HepG2 (cell line): ENCODE measurements around the gene ACP1. TPM values are rescaled to one million over a fixed set of nuclear protein-coding genes. Genes with fewer than 3 reads are reported as not detected.
A peak's percentile ranks its signal among the peaks of the same experiment; 100 is the strongest.

ENCODE experiments used
- BHLHE40 ChIP-seq: IDR thresholded peaks from 2 replicates; pipeline ENCODE4 v1.6.1; 2011; ENCODE audit warnings: low read length, improper control_type of control experiment
- GFI1 ChIP-seq: sonication (generic); formaldehyde crosslinking; IDR thresholded peaks from 2 replicates; pipeline ENCODE4 v1.5.0; 2020; ENCODE audit warnings: missing genetic modification reagents, mild to moderate bottlenecking, borderline replicate concordance
- HOXD1 ChIP-seq: sonication (generic); formaldehyde crosslinking; IDR thresholded peaks from 2 replicates; pipeline ENCODE4 v1.5.0; 2020; ENCODE audit warnings: missing genetic modification reagents
- KDM5A ChIP-seq: fragments of 200-600 bp; sonication (generic); IDR thresholded peaks from 2 replicates; pipeline ENCODE4 v1.7.0; 2018; ENCODE audit warnings: antibody characterized with exemption, mild to moderate bottlenecking, low read length, borderline replicate concordance
- MTF2 ChIP-seq: sonication (generic); formaldehyde crosslinking; IDR thresholded peaks from 2 replicates; pipeline ENCODE4 v1.5.0; 2020; ENCODE audit warnings: missing genetic modification reagents, borderline replicate concordance
- MYPOP ChIP-seq: sonication (generic); formaldehyde crosslinking; IDR thresholded peaks from 2 replicates; pipeline ENCODE4 v1.8.1; 2023; ENCODE audit warnings: mild to moderate bottlenecking, moderate library complexity, missing genetic modification reagents
- NFRKB ChIP-seq: fragments of 450-650 bp; IDR thresholded peaks from 2 replicates; pipeline ENCODE4 v1.6.1; 2017
- NR2F2 ChIP-seq: IDR thresholded peaks from 2 replicates; pipeline ENCODE4 v1.6.1; 2012; ENCODE audit warnings: low read depth, inconsistent platforms, borderline replicate concordance
- PHF20 ChIP-seq: sonication (generic); formaldehyde crosslinking; IDR thresholded peaks from 2 replicates; pipeline ENCODE4 v1.5.0; 2020; ENCODE audit warnings: mild to moderate bottlenecking, missing genetic modification reagents
- RNF2 ChIP-seq: fragments of 450-650 bp; conservative IDR thresholded peaks from 2 replicates; pipeline ENCODE4 v1.6.1; 2016; ENCODE audit warnings: low read depth
- RXRB ChIP-seq: IDR thresholded peaks from 2 replicates; pipeline ENCODE4 v1.6.1; 2016; ENCODE audit warnings: borderline replicate concordance, missing genetic modification reagents, missing compliant biosample characterization
- SRSF4 ChIP-seq: fragments of 200-400 bp; formaldehyde crosslinking; IDR thresholded peaks from one replicate; pipeline ENCODE4 v1.6.1; 2018; ENCODE audit warnings: mild to moderate bottlenecking, low read depth, low read length, moderate library complexity; ENCODE audit not compliant: poor library complexity, severe bottlenecking
- ZNF543 ChIP-seq: sonication (generic); formaldehyde crosslinking; IDR thresholded peaks from 2 replicates; pipeline ENCODE4 v1.4.0; 2020; ENCODE audit warnings: mild to moderate bottlenecking, missing genetic modification reagents
- ZNF660 ChIP-seq: sonication (generic); formaldehyde crosslinking; IDR thresholded peaks from 2 replicates; pipeline ENCODE4 v1.5.1; 2020; ENCODE audit warnings: mild to moderate bottlenecking, low read depth, missing genetic modification reagents, borderline replicate concordance
- polyA plus RNA-seq, 8 experiments: library from polyadenylated mRNA; depleted of rRNA in 3 of 8; stranded (reverse) in 7 of 8; unstranded in 1 of 8; fragments of >200 nt; fragmentation: Illumina TruSeq in 4 of 8; extraction: Trizol in 4 of 8; gene quantifications; 2 replicates each; pipeline versions ENCODE4 v1.2.1 to v1.2.3, GENCODE V29; 2011 to 2016; ENCODE audit warnings: low read depth in 4 of 8, missing spikeins in 1 of 8, mixed read lengths in 1 of 8; ENCODE audit not compliant: insufficient read depth in 1 of 8
- total RNA-seq, 5 experiments: library from RNA; depleted of rRNA; stranded (reverse); fragments of >200 nt; fragmentation: Illumina TruSeq; extraction: Trizol; gene quantifications; 2 replicates each; pipeline ENCODE4 v1.2.3, GENCODE V29; 2016; ENCODE audit warnings: low read depth in 1 of 5
- TF ChIP-seq, protein P1 (sequence below): sonication (generic); formaldehyde crosslinking; IDR thresholded peaks from 2 replicates; pipeline ENCODE4 v1.4.0; 2020; ENCODE audit warnings: low read depth, mild to moderate bottlenecking, missing genetic modification reagents
- TF ChIP-seq, protein P2 (sequence below): sonication (generic); formaldehyde crosslinking; IDR thresholded peaks from 2 replicates; pipeline ENCODE4 v1.5.0; 2020; ENCODE audit warnings: missing genetic modification reagents
- TF ChIP-seq, protein P3 (sequence below): sonication (generic); formaldehyde crosslinking; IDR thresholded peaks from 2 replicates; pipeline ENCODE4 v1.5.0; 2020; ENCODE audit warnings: mild to moderate bottlenecking, missing genetic modification reagents, borderline replicate concordance
- TF ChIP-seq, protein P4 (sequence below): sonication (generic); formaldehyde crosslinking; IDR thresholded peaks from 2 replicates; pipeline ENCODE4 v1.8.0; 2022; ENCODE audit warnings: low read depth, missing genetic modification reagents
- TF ChIP-seq, protein P5 (sequence below): sonication (generic); formaldehyde crosslinking; IDR thresholded peaks from 2 replicates; pipeline ENCODE4 v1.9.0; 2021; ENCODE audit warnings: missing genetic modification reagents, borderline replicate concordance

ACP1 gene
- total and polyA plus RNA-seq, 2 of the 13 experiments (the other 11 are each of a cell fraction or from before 2014, with no cell fraction given): 246 to 348 TPM

DNA sequence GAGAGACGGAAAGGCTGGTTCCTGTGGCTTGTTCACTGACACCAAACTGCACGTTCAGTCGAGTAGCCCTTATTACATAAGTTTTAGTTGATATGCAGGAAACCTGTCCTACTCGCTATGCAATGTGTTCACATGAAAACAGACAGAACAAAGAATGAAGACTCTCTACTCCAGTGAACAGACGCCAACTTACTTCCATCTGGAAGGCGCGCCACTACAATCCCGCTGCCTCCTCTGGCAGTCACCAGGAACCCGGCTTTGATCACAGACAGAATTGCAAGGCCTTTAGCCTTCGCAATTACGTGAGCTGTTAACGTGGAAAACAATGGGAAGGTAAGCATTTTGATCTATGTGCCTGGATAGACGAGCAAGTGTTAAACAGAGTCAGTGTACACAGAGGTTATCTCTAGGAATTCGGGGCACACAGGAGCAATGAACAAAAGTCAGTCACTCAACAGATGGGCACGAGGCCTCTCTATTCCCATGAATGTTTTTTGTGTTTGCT, 15.2 kb upstream of the ACP1 start (continued):
- TF ChIP-seq SRSF4 (no peak), RNF2 (peak; percentile 52; the same call in 1 of the 2 replicates), NFRKB (no peak), MTF2 (CRISPR knock-in tag) (no peak), MYPOP (CRISPR knock-in tag) (peak; percentile 78; the same call in 1 of the 2 replicates), RXRB (peak; percentile 95), HOXD1 (CRISPR knock-in tag) (peak; percentile 90), PHF20 (CRISPR knock-in tag) (no peak), KDM5A (peak; percentile 37; the same call in 1 of the 2 replicates), BHLHE40 (peak; percentile 50), GFI1 (CRISPR knock-in tag) (peak; percentile 59; the same call in 1 of the 2 replicates), NR2F2 (peak; percentile 91), ZNF660 (CRISPR knock-in tag) (no peak), ZNF543 (CRISPR knock-in tag) (peak; percentile 84; the same call in 1 of the 2 replicates)
- TF ChIP-seq, protein P1, sequence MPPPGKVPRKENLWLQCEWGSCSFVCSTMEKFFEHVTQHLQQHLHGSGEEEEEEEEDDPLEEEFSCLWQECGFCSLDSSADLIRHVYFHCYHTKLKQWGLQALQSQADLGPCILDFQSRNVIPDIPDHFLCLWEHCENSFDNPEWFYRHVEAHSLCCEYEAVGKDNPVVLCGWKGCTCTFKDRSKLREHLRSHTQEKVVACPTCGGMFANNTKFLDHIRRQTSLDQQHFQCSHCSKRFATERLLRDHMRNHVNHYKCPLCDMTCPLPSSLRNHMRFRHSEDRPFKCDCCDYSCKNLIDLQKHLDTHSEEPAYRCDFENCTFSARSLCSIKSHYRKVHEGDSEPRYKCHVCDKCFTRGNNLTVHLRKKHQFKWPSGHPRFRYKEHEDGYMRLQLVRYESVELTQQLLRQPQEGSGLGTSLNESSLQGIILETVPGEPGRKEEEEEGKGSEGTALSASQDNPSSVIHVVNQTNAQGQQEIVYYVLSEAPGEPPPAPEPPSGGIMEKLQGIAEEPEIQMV (CRISPR knock-in tag): peak; percentile 77
- TF ChIP-seq, protein P2, sequence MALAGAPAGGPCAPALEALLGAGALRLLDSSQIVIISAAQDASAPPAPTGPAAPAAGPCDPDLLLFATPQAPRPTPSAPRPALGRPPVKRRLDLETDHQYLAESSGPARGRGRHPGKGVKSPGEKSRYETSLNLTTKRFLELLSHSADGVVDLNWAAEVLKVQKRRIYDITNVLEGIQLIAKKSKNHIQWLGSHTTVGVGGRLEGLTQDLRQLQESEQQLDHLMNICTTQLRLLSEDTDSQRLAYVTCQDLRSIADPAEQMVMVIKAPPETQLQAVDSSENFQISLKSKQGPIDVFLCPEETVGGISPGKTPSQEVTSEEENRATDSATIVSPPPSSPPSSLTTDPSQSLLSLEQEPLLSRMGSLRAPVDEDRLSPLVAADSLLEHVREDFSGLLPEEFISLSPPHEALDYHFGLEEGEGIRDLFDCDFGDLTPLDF: no peak
- TF ChIP-seq, protein P3, sequence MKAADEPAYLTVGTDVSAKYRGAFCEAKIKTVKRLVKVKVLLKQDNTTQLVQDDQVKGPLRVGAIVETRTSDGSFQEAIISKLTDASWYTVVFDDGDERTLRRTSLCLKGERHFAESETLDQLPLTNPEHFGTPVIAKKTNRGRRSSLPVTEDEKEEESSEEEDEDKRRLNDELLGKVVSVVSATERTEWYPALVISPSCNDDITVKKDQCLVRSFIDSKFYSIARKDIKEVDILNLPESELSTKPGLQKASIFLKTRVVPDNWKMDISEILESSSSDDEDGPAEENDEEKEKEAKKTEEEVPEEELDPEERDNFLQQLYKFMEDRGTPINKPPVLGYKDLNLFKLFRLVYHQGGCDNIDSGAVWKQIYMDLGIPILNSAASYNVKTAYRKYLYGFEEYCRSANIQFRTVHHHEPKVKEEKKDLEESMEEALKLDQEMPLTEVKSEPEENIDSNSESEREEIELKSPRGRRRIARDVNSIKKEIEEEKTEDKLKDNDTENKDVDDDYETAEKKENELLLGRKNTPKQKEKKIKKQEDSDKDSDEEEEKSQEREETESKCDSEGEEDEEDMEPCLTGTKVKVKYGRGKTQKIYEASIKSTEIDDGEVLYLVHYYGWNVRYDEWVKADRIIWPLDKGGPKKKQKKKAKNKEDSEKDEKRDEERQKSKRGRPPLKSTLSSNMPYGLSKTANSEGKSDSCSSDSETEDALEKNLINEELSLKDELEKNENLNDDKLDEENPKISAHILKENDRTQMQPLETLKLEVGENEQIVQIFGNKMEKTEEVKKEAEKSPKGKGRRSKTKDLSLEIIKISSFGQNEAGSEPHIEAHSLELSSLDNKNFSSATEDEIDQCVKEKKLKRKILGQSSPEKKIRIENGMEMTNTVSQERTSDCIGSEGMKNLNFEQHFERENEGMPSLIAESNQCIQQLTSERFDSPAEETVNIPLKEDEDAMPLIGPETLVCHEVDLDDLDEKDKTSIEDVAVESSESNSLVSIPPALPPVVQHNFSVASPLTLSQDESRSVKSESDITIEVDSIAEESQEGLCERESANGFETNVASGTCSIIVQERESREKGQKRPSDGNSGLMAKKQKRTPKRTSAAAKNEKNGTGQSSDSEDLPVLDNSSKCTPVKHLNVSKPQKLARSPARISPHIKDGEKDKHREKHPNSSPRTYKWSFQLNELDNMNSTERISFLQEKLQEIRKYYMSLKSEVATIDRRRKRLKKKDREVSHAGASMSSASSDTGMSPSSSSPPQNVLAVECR (CRISPR knock-in tag): peak; percentile 70; the same call in 1 of the 2 replicates
- TF ChIP-seq, protein P4, sequence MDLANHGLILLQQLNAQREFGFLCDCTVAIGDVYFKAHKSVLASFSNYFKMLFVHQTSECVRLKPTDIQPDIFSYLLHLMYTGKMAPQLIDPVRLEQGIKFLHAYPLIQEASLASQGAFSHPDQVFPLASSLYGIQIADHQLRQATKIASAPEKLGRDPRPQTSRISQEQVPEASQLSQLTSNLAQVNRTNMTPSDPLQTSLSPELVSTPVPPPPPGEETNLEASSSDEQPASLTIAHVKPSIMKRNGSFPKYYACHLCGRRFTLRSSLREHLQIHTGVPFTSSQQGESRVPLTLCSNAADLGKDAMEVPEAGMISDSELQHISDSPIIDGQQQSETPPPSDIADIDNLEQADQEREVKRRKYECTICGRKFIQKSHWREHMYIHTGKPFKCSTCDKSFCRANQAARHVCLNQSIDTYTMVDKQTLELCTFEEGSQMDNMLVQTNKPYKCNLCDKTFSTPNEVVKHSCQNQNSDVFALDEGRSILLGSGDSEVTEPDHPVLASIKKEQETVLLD: 0 out of 2 replicates have a peak, but pooled peaks have one; percentile 28
- TF ChIP-seq, protein P5, sequence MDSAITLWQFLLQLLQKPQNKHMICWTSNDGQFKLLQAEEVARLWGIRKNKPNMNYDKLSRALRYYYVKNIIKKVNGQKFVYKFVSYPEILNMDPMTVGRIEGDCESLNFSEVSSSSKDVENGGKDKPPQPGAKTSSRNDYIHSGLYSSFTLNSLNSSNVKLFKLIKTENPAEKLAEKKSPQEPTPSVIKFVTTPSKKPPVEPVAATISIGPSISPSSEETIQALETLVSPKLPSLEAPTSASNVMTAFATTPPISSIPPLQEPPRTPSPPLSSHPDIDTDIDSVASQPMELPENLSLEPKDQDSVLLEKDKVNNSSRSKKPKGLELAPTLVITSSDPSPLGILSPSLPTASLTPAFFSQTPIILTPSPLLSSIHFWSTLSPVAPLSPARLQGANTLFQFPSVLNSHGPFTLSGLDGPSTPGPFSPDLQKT (CRISPR knock-in tag): no peak
